NCI-H524 (cell line): ENCODE results near the gene ERCC1.
"Not testable (repeated sequence)": the region's sequence is repeated elsewhere in the genome, so short reads cannot be mapped to it uniquely, and the experiment has no call there.

Experiments used
- DNase-seq, 2 experiments: peaks; one replicate each; lab custom pipeline; 2025; lab: John Stamatoyannopoulos, UW

ERCC1 gene

DNA sequence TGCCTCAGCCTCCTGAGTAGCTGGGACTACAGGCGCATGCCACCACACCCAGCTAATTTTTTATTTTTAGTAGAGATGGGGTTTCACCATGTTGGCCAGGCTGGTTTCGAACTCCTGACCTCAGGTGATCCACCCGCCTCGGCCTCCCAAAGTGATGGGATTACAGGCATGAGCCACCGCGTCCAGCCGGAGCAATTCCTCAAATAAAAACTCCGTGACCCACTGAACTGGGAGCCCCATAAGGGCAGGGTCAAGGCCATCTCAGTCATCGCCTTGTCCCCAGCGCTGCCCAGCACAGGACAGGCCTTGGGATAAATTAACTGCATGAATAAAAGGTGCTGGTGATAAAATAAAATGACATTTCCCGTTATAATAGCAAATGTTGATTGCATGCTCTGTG lies 6.2 kb upstream of the ERCC1 start:
- DNase-seq, result not testable (repeated sequence)

- DNase-seq, result no peak
Observed at GRCh38 chr19:45428384-45429231, 4.9 kb upstream of the ERCC1 start.

- DNase-seq, result peak in 1 of 2 experiments; percentile 42
Observed at GRCh38 chr19:45424191-45425058, 708 bp upstream of the ERCC1 start.

DNA sequence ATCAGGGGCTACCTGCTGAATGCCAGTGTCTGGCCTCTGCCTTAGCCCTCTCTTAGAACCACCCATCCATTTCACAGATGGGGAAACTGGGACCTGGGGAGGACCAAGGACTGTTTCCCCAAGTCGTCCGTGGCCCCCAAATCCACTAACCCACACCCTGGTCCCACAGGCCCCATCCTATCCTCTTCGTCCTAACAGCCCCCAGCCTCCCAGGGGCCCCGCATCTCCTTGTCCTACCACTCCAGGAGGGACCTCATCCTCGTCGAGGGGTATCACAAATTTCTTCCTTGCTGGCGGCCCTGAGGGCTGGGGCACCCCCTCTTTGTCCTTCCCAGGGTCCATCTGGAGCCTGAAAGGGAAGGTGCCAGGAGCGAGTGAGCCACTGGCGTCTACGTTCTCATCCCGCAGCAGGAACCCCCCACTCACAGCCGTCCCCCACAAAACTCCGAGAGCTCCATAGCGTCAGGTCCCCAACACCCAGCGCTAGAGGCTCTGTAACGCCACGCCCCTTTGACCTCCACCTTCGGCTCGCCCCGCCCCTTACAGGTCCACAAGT lies 606 bp downstream of the ERCC1 start:
- DNase-seq, result no peak

- DNase-seq, result no peak
Observed at GRCh38 chr19:45421947-45422498, 1.7 kb downstream of the ERCC1 start.

GRCh38 chr19:45420871-45421270 lies 2.8 kb downstream of the ERCC1 start:
- no peak for DNase-seq

GRCh38 chr19:45420356-45420755 lies 3.4 kb downstream of the ERCC1 start:
- DNase-seq, result no peak

DNA sequence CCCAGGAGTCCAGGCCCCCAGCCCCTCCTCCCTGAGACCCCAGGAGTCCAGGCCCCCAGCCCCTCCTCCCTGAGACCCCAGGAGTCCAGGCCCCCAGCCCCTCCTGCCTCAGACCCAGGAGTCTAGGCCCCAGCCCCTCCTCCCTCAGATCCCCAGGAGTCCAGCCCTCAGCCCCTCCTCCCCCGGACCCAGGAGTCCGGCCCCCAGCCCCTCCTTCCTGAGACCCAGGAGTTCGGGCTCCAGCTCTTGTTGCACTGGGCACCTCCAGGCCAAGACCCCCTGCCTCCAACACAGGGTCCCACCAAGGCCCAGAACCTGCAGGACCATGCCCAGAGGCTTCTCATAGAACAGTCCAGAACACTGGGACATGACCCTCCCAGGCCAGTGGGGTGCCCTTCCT lies 3.8 kb downstream of the ERCC1 start:
- DNase-seq, result no peak

GRCh38 chr19:45419396-45419795 lies 4.3 kb downstream of the ERCC1 start:
- DNase-seq, result peak in 1 of 2 experiments; percentile 14

DNA sequence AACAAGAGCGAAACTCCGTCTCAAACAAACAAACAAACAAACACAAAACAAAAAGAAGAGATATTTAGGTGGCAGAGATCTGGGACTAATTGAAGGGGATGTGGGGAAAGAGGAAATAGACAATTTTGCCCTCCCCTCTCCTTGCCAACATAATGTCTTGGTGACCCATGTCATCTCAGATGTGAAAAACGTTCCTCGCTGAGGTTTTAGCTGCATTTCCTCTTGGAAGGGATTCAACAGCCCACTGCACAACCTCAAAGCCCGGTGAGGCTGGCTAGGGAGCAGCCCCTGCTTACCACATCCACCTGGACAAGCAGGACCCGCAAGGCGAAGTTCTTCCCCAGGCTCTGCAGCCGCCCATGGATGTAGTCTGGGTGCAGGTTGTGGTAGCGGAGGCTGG lies 4.9 kb downstream of the ERCC1 start:
- DNase-seq, result no peak

DNA sequence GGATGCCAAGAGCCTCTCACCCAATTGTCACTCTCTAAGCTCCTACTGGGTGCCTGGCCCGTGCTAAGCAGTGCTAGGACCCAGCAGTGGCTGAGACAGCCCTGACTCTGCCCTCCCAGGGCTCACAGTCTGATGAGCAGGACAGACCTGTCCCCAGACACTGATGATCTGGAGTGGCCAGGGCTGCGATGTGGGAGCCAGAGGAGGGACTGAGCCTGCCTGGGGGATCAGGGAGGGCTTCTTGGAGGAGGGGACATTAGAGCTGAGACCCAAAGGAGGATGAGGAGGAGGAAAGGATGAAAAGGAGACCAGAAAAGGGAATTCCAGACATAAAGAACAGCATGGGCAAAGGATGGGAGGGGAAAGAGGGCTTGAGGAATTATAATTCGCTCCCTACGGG lies 6.6 kb downstream of the ERCC1 start:
- no peak for DNase-seq

GRCh38 chr19:45414468-45414867 lies 9.2 kb downstream of the ERCC1 start:
- no peak for DNase-seq

DNA sequence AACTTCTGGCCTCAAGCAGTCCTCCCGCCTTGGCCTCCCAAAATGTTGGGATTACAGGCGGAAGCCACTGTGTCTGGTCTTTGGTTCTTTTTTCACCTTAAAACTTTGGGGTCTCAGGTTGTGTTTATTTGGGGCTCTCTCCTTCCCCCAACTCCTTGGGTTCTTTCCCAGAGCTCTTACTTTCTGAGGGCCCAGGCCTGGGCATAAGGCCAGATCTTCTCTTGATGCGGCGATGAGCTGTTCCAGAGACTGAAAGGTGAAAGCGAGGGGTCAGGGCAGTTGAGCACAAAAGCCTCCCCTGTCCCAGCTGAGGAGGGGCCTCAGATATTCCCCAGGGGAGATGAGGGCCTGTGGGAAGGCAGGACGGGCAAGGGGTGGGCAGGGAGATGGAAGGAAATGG lies 10.2 kb downstream of the ERCC1 start:
- DNase-seq, result no peak

GRCh38 chr19:45410330-45410729 lies 13.4 kb downstream of the ERCC1 start:
- not testable (repeated sequence) for DNase-seq

DNA sequence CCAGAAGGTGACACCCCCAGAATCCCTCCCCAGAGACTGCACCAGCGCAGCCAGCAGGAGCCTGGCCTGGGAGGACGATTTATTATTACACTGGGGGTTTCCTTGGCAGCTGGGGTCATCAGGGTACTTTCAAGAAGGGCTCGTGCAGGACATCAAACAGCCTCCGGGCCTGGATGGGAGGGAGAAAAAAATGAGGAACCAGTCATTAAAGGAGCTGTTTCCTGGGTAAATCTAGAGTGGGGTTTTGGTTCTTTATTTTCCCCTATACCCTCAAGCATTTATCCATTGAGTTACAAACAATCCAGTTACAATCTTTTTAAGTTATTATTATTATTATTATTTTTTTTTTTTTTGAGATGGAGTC lies 14.2 kb downstream of the ERCC1 start:
- no peak for DNase-seq

- DNase-seq, result no peak
Observed at GRCh38 chr19:45408830-45409556, 14.7 kb downstream of the ERCC1 start.

GRCh38 chr19:45408121-45408520 lies 15.6 kb downstream of the ERCC1 start:
- no peak for DNase-seq

DNA sequence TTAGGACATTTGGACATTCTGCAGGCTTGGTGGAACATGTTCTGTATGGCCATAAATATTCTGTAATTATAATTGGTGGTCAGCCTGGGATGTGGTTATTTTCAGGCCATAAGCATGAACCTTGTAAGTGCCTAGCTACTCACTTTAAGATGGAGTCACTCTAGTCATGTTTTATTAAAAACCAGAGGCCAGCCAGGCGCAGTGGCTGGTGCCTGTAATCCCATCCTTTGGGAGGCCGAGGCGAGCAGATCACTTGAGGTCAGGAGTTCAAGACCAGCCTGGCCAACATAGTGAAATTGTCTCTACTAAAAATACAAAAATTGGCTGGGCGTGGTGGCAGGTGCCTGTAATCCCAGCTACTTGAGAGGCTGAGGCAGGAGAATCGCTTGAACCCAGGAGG lies 16.1 kb downstream of the ERCC1 start:
- not testable (repeated sequence) for DNase-seq

DNA sequence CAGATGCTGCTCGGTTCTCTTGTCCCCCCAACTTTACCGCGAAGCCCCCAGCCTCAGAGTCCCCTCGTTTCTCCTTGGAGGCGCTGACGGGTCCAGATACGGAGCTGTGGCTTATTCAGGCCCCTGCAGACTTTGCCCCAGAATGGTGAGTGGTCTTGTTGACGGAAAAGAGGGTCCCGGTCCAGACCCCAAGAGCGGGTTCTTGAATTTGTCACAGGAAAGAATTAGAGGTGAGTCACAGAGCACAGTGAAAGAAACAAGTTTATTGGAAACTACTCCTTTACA lies 16.7 kb downstream of the ERCC1 start:
- DNase-seq, result no peak

DNA sequence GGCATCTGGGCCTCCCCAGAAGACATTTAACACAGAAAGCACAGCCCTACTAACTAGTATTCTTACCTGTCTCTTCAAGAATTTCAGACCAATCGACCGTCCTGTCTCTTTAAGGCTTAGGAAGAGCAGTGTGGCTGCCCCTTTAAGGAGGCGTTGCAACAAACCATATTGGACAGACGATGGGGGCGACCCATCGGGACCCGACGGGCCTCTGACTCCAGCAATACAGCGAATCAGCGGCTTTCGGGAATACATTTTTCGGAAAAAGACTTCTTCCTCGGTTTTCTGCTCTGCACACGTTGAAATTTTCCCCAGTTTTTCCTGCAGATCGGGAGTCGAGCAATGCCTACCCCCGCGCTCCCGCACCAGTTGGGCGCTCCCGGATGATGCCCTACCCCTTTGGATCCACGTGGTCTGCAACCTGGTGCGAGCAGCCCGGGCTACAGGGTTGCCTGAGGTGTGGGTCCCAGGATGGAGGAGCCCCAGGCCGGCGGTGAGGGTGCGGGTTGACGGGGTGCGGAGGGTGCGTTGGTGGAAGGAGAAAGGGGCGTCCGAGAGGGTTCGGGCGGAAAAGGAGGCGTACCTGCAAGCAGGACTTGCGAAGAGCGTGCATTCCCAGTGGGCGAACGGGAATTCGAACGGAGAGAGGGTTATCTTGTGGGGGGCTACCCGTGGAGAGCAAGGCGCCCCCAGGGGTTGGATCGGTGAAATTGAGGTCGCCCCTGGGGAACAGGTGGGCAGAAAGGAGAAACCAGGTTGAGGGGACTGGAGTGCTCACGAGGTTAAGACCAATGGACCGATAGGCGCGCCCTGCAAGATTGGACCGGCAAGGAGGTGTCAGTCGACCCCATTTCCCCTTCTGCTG lies 17.3 kb downstream of the ERCC1 start, which contains the start of gene POLR1G:
Gene POLR1G (plus strand): TSS at position 419 of the 865 bp plus-strand sequence. CDS start 53 bp downstream, at position 472.
- peak; percentile 77 to 88 for DNase-seq
